GM12878 (cell line): Measurements from ENCODE around the gene LRRC10B.
"Not testable (repeated sequence)": the region's sequence is repeated elsewhere in the genome, so short reads cannot be mapped to it uniquely, and the experiment has no call there.

Experiments used
- KDM1A ChIP-seq: fragments of 200-600 bp; sonication (generic); IDR thresholded peaks from 2 replicates; pipeline ENCODE4 v1.6.1; 2016; ENCODE audit warnings: borderline replicate concordance
- NFIC ChIP-seq: IDR thresholded peaks from 2 replicates; pipeline ENCODE4 v1.6.1; 2012; ENCODE audit warnings: low read depth, mild to moderate bottlenecking, inconsistent platforms, low read length, moderate library complexity
- POLR2A ChIP-seq: IDR thresholded peaks from 2 replicates; pipeline ENCODE4 v1.6.1; 2011; ENCODE audit warnings: low read depth, mild to moderate bottlenecking, low read length
- SREBF1 ChIP-seq: IDR thresholded peaks from 2 replicates; pipeline ENCODE4 v1.6.1; 2012; ENCODE audit warnings: mild to moderate bottlenecking, low read length
- TCF12 ChIP-seq: IDR thresholded peaks from 2 replicates; pipeline ENCODE4 v1.6.1; 2011; ENCODE audit warnings: low read depth, mild to moderate bottlenecking, low read length

GRCh38 chr11:61467602-61468001, 40.9 kb upstream of the LRRC10B start:
- TF ChIP-seq POLR2A, KDM1A, NFIC, TCF12, SREBF1: not testable (repeated sequence)
